Neural progenitor cell (in vitro differentiated cells): ENCODE measurements around the gene PRKD1.

ENCODE experiments used
- CTCF ChIP-seq: fragments of 200-600 bp; sonication (generic); IDR thresholded peaks from 2 replicates; pipeline ENCODE4 v1.5.1; 2017; ENCODE audit warnings: antibody characterized with exemption, mild to moderate bottlenecking
- EZH2 ChIP-seq: fragments of 200-600 bp; sonication (generic); IDR thresholded peaks from 2 replicates; pipeline ENCODE4 v1.6.1; 2017; ENCODE audit warnings: antibody characterized with exemption, mild to moderate bottlenecking, moderate library complexity

- TF ChIP-seq EZH2: no peak
- no peak for TF ChIP-seq CTCF
These were observed 88.9 kb downstream of the PRKD1 start for GRCh38 chr14:29838752-29839151.
